Activated CD8-positive, alpha-beta memory T cell treated with anti-CD3 and anti-CD28 coated beads, Interleukin-2, amount 50 U/mL, for 48 hours (primary cell): ENCODE results near the gene RIC1.
"Not testable (repeated sequence)": the region's sequence is repeated elsewhere in the genome, so short reads cannot be mapped to it uniquely, and the experiment has no call there.

ENCODE experiments used
- DNase-seq: peaks from one replicate; pipeline ENCODE4 v3.0.0-alpha.2; 2020

Gene RIC1, protein sequence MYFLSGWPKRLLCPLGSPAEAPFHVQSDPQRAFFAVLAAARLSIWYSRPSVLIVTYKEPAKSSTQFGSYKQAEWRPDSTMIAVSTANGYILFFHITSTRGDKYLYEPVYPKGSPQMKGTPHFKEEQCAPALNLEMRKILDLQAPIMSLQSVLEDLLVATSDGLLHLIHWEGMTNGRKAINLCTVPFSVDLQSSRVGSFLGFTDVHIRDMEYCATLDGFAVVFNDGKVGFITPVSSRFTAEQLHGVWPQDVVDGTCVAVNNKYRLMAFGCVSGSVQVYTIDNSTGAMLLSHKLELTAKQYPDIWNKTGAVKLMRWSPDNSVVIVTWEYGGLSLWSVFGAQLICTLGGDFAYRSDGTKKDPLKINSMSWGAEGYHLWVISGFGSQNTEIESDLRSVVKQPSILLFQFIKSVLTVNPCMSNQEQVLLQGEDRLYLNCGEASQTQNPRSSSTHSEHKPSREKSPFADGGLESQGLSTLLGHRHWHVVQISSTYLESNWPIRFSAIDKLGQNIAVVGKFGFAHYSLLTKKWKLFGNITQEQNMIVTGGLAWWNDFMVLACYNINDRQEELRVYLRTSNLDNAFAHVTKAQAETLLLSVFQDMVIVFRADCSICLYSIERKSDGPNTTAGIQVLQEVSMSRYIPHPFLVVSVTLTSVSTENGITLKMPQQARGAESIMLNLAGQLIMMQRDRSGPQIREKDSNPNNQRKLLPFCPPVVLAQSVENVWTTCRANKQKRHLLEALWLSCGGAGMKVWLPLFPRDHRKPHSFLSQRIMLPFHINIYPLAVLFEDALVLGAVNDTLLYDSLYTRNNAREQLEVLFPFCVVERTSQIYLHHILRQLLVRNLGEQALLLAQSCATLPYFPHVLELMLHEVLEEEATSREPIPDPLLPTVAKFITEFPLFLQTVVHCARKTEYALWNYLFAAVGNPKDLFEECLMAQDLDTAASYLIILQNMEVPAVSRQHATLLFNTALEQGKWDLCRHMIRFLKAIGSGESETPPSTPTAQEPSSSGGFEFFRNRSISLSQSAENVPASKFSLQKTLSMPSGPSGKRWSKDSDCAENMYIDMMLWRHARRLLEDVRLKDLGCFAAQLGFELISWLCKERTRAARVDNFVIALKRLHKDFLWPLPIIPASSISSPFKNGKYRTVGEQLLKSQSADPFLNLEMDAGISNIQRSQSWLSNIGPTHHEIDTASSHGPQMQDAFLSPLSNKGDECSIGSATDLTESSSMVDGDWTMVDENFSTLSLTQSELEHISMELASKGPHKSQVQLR (N-terminal part only)

DNA sequence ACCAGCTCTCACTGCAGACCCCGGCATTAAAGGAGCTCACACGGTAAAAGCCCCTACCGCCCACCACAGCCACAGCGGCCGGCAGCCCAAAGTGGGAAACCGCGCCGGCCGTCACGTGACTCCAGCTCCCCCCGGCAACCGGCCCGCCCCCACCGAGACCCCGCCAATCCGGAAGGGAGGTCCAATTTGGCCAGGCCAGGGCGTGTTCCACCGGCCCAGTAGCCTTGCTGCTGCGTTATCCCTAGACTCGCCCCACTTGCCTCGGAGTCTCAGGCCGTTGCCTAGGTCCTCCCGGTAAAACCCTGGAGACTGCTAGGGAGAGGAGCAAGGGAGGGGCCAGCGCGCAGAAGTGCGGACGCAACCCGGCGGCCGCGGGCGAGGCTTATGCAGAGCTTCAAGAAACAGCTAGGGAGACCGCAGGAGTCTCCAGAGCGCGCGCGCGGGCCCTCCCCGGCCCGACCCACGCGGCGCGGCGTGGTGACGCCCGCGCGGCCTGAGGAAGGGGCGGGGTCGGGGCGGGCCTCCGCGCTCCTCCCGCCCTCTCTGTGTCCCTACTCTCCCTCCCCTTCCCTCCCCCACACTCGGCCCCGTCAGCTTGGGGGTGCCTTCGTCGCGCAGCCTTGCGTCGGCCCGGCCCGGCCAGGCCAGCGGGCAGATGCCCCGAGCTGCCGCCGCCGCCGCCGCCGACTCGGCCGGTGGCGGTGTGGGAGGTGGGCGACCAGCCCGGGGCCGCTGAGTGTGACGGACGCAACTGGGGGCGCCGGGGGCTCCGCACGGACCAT lies at the start of gene RIC1:
TSS of gene RIC1 (plus strand) at position 578 of the 782 bp plus-strand sequence. CDS start at position 781, 203 bp downstream.
- DNase-seq: peak; percentile 93

DNA sequence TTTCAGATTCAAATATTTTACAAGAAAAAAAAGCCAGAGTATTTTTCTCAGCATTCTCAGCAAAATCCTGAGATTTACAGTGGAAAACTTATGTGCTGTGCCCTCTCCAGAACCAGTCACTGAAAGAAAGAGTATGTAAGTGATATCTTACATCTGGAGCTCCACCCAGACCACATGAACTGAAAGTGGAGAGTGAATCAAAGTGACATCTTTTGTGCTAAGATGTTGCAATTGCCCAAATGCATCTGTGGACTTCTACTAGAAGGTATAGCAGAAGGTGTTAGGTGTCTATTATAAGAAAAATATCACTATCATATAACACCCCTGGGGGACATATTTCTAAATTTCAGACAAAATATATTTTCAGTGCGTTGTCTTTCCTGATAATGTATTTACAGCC lies 49.0 kb upstream of the RIC1 start:
- DNase-seq: no peak

DNA sequence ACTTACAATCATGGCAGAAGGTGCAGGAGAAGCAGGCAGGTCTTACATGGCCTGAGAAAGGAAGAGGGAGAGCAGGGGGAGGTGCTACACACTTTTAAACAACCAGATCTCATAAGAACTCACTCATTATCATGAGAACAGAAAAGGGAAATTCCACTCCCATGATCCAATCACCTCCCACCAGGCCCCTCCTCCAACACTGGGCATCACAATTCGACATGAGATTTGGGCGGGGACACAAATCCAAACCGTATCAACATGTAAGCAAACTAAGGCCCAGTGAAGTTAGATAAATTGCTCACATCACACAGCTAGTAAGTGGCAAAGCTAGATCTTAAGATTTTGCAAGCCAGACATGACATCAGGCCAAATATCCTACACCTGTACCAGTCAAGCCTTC lies 48.3 kb upstream of the RIC1 start:
- no peak for DNase-seq

DNA sequence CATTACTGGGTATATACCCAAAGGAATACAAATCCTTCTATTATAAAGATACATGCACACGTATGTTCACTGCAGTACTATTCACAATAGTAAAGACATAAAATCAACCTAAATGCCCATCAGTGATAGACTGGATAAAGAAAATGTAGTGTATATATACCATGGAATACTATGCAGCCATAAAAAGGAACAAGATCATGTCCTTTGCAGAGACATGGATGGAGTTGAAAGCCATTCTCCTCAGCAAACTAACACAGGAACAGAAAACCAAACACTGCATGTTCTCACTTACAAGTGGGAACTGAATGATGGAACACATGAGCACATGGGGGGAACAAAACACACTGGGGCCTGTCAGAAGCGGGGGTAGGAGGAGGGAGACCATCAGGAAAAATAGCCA lies 47.2 kb upstream of the RIC1 start:
- not testable (repeated sequence) for DNase-seq

DNA sequence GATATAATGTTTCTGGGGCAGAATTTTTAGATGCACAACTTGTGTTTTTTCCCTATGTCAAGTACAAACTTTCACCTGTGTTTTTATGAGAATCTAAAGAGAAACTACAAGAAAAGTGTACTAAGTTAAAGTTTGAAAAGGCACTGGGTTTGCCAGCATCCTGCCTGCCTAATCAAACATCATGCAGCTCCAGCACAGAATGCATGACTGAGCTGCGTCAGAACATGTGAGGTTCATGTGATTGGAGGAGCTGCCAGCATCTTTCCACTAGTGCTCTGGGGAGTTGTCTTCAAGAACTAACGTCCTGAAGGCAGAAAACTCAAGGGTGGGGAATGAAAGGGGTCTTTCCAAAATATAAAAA lies 46.1 kb upstream of the RIC1 start:
- no peak for DNase-seq

DNA sequence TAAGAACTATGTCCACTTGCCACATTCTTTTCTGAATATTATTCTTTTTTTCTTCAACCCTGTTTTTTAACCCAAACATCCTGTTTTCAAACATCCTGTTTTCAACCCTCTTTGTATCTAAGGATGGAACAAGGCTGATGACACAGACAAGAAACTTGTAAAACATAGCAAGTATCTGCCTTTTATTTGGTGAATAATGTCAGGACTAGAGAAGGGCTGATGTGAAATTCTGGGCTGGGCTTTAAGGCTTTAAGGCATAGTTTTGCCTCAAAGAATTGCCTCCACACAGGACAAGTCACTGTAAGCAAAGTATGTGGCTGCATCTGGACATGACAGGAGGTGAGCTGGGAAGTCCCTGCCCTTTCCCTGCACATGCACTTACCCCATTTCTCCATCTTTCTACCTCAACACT lies 42.5 kb upstream of the RIC1 start:
- DNase-seq: no peak

DNA sequence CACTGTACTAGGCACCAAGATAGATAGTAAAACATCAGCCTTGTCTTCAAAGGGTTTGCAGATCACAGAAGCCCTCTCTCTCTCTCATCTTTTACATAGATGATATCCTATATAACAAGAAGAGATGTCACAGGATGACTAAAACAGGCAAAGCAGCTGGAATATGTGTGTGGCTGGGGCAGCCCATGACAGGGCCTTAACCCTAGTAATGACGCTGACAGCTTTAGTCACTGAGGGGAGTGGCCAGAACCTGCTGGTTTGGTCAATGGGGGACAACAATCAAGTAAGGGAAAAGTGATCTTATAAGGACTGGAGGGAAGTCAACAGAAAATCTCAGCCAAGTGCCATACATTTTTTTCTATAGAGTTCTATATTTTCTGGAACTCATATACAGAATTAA lies 41.9 kb upstream of the RIC1 start:
- DNase-seq: peak; percentile 65

DNA sequence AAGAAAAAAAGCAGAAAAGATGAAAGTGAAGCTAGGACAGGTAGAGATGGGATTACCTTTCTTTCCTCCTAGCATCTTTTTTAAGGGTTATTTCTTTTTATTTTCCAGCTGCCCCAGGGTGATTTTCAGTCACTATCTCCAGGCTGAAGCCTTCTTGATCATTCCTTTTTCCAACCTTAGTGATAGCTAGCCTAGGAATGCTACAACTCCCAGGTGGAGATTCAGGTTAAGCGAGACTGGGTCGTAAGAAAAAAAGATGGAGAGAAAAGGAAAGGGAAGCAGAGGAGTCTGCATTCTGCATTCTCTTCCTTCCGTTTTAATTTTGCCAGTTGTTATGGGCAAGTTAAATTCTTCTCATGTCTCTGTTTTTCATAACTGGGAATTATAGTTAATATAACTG lies 36.7 kb upstream of the RIC1 start:
- no peak for DNase-seq

DNA sequence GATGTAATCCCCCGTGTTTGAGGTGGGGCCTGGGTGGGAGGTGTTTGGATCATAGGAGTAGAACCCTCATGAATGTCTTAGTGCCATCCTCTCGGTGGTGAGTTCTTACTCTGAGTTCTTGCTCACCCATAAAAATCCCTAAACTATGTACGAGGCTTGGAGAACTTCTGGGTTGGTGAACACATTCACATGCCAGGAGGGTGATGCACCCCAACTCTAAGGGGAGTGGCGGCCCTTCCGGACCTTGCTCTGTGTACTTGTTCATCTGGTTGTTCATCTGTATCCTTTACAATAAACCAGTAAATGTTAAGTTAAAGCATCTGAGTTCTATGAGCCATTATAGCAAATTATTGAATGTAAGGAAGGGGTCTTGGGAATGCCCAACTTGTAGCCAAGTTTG lies 36.0 kb upstream of the RIC1 start:
- DNase-seq: no peak

DNA sequence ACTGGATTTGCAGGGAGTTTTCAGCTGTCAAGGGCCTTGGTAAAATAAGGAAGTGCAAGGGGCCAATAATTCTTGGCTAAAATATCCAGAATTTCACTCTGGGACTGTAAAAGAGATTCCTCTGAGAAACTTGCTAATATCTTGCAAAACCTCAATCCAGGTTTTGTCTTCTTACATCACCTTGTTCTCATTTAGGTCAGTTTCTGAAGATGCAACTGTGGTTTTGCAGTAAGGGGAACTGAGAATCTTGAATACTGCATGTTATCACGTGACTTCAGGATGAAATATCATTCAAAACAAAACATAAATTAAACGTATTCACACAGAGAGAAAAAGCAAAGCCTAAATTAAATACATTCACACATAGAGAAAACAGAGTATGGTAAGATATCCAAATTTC lies 35.0 kb upstream of the RIC1 start:
- no peak for DNase-seq

DNA sequence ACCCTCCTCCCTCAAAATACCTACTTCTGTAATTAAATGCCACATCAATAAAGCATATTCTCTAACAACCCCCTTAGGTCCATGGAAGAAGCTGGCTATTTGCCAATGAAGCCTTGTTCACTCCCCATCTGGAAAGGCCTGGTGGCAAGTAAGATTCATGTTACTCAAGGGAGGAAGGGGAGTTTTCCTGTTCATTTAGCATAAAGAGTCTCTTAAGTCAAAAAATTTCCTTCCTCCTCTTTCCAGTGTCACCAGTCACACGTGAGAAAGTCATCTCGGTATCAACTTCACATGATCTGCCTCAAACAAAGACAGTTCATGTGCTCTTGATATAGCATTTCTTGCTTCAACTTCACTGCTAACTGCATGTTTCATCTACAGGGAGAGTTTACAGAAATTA lies 32.7 kb upstream of the RIC1 start:
- DNase-seq: no peak

DNA sequence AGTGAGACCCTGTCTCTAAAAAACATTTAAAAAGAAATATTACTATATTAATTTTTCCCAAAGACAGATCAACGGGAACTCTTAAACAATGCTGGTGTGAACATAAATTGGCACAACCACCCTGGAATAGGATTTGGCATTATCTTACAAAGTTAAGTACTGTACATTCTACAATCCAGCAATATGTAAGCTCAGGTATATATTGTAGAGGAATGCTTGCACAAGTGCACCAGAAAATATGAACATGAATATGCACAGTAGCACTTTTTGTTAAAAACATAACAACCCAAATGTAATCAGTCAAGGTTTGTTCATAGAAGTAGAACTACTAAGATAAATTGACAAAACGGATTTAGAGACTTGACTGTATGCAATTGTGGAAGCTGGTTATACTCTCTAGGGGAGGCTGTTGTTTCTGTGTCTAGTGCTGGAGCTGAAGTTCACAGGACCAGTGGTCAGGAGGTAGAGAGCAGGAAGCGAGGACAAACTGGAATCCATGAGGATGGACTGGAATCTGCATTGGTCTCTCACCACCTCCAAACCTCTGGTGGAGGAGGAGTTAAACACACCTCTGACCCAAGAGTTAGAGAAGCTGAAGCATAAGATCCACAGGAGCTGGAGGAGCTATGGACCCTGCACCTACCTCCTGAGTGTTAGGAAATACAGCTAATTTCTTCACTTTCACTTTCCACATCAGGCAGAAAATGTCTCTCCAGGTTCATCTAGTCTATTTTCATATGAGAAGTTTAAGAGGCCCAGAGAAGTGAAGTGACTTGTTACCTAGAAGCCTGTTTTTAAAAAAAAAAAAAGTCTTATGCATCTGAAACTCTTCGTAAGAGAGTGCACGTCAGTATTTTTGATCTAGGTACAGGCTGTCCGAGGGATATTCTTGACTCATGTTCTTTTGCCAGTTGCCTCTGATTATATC lies 20.3 kb upstream of the RIC1 start:
- no peak for DNase-seq

DNA sequence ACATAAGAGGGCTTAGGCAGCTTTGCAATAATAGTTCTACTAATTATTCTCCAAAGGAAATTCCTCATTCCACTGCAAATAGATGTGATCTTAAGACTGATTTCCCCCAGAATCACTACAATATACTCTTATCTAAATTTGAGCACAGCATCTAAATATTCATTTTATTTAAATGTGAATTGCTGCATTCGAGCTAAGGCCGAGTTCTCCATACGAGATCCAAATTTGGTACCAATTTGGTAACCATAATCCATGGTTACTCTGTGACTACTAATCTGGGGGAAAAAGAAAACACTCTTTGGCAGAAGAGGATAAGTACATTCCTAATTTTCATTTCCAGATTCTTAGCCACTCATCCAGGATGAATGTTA lies 19.7 kb upstream of the RIC1 start:
- DNase-seq: no peak

DNA sequence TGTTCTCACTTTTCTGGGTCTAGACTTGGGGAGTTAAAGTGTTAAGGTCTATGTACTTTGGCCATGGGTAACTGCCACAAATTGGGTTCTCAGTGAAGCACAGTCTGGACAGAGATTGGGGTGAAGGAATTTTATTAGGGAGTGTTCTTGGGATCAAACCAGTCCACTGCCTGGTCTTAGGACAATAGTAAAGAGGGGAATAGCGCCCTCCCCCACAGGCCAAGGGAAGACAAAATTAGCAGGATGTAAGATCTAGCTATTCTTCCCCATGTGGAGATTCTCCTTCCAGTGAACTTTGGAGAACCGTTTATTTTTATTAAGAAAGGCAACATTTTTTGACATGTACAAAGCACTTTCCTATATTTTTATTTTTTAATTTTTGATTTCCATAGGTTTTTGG lies 18.4 kb upstream of the RIC1 start:
- DNase-seq: no peak

DNA sequence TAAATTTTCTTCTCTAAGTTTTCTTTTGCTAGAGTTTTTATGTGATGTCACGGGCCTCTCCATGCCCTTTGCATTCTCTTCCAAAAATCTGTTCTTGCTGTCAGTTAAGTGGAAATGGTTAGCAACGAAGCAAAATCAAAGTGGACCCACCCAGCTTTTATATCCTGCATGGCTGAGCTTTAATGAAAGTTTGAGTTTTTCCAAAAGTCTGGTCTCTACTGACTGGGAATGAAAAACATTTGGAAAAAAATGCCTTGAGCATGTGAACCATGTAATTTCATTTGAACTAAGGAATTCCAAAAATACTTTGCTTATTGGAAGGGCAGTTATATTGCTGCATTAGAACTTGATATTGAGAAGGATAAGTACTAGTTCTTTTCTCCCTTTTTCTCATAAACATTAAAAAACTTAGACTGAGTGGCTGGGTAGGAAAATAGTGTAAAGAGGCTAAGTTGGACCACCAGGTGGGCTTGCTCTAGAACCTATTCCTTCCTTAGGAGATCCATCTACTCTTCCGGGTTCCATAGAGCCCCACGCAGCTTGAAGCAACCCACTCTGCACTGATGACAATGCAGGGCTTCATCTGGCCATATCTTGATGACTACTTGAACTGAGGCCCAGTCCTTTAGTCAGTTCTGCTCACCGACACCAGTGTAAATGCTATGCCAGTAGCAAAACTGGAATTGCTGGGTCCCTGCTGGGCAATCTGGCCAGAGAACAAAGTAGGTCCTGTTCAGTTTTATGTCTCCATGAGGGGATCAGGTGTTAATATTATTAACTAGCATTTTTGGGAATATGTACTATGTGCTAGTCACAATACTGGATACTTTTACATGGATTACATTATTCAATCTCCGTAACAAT lies 17.4 kb upstream of the RIC1 start:
- DNase-seq: no peak

DNA sequence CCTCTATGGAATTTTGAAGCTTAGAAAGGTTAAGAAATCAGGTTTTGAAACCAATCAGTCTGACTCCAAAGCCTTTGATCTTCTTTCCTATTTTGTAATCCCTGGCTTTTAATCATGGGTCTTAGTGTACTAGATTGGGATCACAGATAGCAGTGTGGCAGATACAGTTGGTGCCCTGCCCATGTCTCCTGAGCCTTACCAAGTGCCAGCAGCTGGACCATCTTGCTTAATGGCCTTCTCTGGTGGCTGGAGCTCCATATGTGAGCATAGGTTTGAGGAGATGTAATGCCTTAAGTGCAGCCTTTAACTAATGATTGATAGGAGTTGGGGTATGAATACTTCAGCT lies 16.7 kb upstream of the RIC1 start:
- DNase-seq: no peak

DNA sequence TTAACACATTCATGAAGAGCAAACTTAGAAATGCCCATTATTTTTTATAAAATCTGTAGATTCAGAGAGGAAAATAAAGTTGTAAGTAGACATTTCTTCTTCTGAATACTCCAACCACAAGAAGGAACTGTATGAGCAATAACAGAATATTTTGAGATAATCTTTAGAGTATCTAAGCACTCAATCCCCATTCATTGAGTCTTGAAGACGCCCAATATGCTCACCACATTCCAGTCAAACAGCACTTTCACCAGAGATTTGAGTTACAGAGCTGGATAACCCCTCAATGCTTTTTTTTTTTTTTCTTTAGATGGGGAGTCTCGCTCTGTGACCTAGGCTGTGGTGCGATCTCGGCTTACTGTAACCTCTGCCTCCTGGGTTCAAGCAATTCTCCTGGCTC lies 14.7 kb upstream of the RIC1 start:
- no peak for DNase-seq

DNA sequence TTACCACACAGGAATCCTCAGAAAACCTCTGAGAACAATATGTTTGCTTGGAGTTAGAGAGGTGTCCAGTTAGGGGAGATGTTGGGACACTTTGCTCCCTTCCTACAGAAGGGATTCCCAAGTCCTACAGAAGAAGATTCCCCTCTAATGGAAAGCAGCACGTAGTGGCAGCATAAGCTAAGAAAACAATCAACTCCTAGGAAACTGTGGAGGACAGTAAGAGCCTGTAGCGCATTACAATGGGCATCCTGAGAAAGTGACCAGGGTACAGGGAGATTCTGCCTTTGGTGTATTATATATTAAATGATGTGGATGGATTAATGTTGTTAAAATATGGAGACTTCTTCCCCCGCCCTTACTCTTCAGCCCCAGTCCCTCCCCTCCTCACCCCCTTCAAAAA lies 13.9 kb upstream of the RIC1 start:
- no peak for DNase-seq

DNA sequence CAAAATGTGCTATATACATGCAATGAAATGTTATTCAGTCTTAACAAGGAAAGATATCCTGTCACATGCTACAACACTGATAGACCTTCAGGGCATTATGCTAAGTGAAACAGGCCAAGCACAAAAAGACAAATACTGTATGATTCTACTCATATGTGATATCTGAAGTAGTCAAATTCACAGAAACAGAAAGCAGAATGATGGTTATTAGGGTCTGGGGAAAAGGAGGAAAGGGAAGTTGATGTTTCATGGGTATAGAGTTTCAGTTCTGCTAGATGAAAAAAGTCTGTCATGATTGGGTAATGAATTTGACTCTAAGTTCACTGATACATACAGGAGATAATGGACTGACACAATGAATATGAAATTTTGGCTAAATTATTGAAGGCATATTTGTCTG lies 11.2 kb upstream of the RIC1 start:
- DNase-seq: no peak

DNA sequence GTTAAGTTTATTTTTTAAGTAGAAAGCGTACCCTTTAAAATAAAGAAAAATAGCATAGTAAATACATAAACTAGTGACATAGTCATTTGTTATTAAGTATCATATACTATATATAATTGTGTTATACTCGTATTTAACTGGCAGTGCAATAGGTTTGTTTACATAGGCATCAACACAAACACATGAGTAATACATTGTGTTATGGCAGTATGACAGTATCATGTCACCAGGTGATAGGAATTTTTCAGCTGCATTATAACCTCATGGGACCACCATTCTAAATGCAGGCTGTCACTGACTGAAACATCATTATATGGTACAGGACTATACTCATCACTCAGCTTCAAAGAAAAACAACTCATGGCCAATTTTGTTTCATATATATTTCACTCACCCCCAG lies 8.4 kb upstream of the RIC1 start:
- DNase-seq: no peak

DNA sequence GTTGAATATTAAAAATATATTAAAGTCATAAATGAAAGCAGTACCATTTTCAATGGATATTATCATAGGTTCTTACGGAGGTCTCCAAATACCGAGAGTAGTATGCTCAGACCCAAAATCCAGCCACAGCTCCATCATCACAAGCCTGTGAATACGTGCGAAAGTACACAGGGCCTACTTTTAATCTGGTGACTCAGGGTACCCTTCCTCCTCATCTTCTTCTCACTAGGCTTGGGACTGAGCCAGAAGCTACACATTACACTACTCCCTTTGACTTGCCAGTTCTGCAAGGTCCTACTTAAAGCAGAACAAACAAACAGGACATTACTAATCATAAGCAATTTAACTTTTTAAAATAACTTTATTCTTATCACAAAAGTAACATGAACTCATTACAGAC lies 7.6 kb upstream of the RIC1 start:
- no peak for DNase-seq
